HepG2 (cell line): ENCODE data around the gene SPTBN2. TPM values are rescaled to one million over a fixed set of nuclear protein-coding genes. Genes with fewer than 3 reads are reported as not detected.
A peak's percentile ranks its signal among the peaks of the same experiment; 100 is the strongest.

Experiments
- EED ChIP-seq: sonication (generic); formaldehyde crosslinking; IDR thresholded peaks from 2 replicates; pipeline ENCODE4 v1.5.0; 2020; ENCODE audit warnings: mild to moderate bottlenecking, missing genetic modification reagents
- ETV5 ChIP-seq: IDR thresholded peaks from 2 replicates; pipeline ENCODE4 v1.6.1; 2018; ENCODE audit warnings: missing biosample characterization, missing genetic modification reagents, inconsistent platforms, borderline replicate concordance
- MED13 ChIP-seq: sonication (generic); formaldehyde crosslinking; IDR thresholded peaks from 2 replicates; pipeline ENCODE4 v1.5.0; 2020; ENCODE audit warnings: missing genetic modification reagents
- NCOR1 ChIP-seq: fragments of 200-600 bp; sonication (generic); IDR thresholded peaks from 2 replicates; pipeline ENCODE4 v1.7.0; 2017; ENCODE audit warnings: antibody characterized with exemption, low read length, borderline replicate concordance
- PHF5A ChIP-seq: IDR thresholded peaks from one replicate; pipeline ENCODE4 v1.6.1; 2018; ENCODE audit warnings: low read depth, missing genetic modification reagents; ENCODE audit not compliant: unreplicated experiment
- ZNF326 ChIP-seq: sonication (generic); formaldehyde crosslinking; IDR thresholded peaks from 2 replicates; pipeline ENCODE4 v1.4.0; 2020; ENCODE audit warnings: missing genetic modification reagents, borderline replicate concordance
- ZNF563 ChIP-seq: sonication (generic); formaldehyde crosslinking; IDR thresholded peaks from 2 replicates; pipeline ENCODE4 v1.8.0; 2022; ENCODE audit warnings: mild to moderate bottlenecking, moderate library complexity, missing genetic modification reagents
- ZNF773 ChIP-seq: sonication (generic); formaldehyde crosslinking; IDR thresholded peaks from 2 replicates; pipeline ENCODE4 v1.4.0; 2020; ENCODE audit warnings: missing genetic modification reagents, borderline replicate concordance
- ZNF83 ChIP-seq: sonication (generic); formaldehyde crosslinking; IDR thresholded peaks from 2 replicates; pipeline ENCODE4 v1.4.0; 2020; ENCODE audit warnings: missing genetic modification reagents, mild to moderate bottlenecking, borderline replicate concordance
- ZNF878 ChIP-seq: sonication (generic); formaldehyde crosslinking; IDR thresholded peaks from 2 replicates; pipeline ENCODE4 v1.8.1; 2023; ENCODE audit warnings: mild to moderate bottlenecking, missing genetic modification reagents, moderate library complexity
- polyA plus RNA-seq, 8 experiments: library from polyadenylated mRNA; depleted of rRNA in 3 of 8; stranded (reverse) in 7 of 8; unstranded in 1 of 8; fragments of >200 nt; fragmentation: Illumina TruSeq in 4 of 8; extraction: Trizol in 4 of 8; gene quantifications; 2 replicates each; pipeline versions ENCODE4 v1.2.1 to v1.2.3, GENCODE V29; 2011 to 2016; ENCODE audit warnings: low read depth in 4 of 8, missing spikeins in 1 of 8, mixed read lengths in 1 of 8; ENCODE audit not compliant: insufficient read depth in 1 of 8
- total RNA-seq, 5 experiments: library from RNA; depleted of rRNA; stranded (reverse); fragments of >200 nt; fragmentation: Illumina TruSeq; extraction: Trizol; gene quantifications; 2 replicates each; pipeline ENCODE4 v1.2.3, GENCODE V29; 2016; ENCODE audit warnings: low read depth in 1 of 5
- TF ChIP-seq, protein P1 (sequence below): sonication (generic); formaldehyde crosslinking; IDR thresholded peaks from 2 replicates; pipeline ENCODE4 v1.5.0; 2020; ENCODE audit warnings: missing genetic modification reagents, mild to moderate bottlenecking, borderline replicate concordance
- TF ChIP-seq, protein P2 (sequence below): sonication (generic); formaldehyde crosslinking; IDR thresholded peaks from 2 replicates; pipeline ENCODE4 v1.8.0; 2022; ENCODE audit warnings: missing genetic modification reagents, low read depth, mild to moderate bottlenecking, borderline replicate concordance
- TF ChIP-seq, protein P3 (sequence below): sonication (generic); formaldehyde crosslinking; IDR thresholded peaks from 2 replicates; pipeline ENCODE4 v1.5.1; 2020; ENCODE audit warnings: missing genetic modification reagents, mild to moderate bottlenecking, borderline replicate concordance
- TF ChIP-seq, protein P4 (sequence below): sonication (generic); formaldehyde crosslinking; IDR thresholded peaks from 2 replicates; pipeline ENCODE4 v1.9.0; 2021; ENCODE audit warnings: mild to moderate bottlenecking, missing genetic modification reagents

Gene SPTBN2
- total and polyA plus RNA-seq, 2 of the 13 experiments (the other 11 are each of a cell fraction or from before 2014, with no cell fraction given) = 0.65 to 4.0 TPM

DNA sequence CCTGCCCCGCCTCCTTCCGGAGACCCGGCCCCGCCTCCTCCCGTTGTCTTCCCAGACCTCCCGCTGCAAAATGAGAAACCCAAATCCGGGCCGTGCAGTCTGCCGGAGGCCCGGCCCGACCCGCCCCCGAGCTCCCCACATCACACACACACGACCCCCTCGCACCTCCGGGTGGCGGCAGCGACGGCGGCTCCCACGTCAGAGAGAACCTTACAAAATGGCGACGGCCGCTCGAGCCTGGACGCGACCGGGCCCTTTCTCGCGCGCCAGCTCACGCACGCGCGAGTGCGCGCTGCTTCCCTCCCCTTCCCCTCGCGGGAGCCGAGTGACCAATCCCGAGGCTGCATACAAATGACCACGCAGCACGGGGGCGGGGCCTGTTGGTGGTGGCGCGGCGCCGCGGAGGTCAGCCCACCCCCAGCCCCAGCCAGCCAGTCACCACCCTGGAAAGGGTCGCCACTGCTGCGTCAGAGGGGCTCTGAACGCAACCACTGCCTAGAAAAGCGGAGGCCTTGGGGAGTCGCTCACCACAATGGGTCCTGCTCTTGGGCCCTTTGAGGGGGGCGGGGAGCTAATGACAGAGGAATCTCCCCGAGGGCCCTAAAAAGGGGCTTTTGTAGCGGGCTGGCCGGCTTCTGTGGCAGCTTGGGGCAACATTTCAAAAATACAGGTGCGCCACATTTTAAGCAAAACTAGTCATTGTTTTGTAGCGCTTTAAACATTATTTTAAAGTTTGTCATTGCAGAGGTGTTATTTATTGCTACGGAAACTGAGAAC lies 51.2 kb downstream of the SPTBN2 start, which contains the start of gene RBM4B (continued):
- TF ChIP-seq ETV5 (CRISPR knock-in tag) (peak; percentile 37; the same call in 1 of the 2 replicates), ZNF326 (CRISPR knock-in tag) (no peak), MED13 (CRISPR knock-in tag) (peak; percentile 70; the same call in 1 of the 2 replicates), ZNF83 (no peak), PHF5A (CRISPR knock-in tag) (no peak), EED (CRISPR knock-in tag) (peak; percentile 69), ZNF563 (CRISPR knock-in tag) (no peak), NCOR1 (no peak), ZNF773 (CRISPR knock-in tag) (no peak), ZNF878 (no peak; the same call in 1 of the 2 replicates)
- TF ChIP-seq, protein P1, sequence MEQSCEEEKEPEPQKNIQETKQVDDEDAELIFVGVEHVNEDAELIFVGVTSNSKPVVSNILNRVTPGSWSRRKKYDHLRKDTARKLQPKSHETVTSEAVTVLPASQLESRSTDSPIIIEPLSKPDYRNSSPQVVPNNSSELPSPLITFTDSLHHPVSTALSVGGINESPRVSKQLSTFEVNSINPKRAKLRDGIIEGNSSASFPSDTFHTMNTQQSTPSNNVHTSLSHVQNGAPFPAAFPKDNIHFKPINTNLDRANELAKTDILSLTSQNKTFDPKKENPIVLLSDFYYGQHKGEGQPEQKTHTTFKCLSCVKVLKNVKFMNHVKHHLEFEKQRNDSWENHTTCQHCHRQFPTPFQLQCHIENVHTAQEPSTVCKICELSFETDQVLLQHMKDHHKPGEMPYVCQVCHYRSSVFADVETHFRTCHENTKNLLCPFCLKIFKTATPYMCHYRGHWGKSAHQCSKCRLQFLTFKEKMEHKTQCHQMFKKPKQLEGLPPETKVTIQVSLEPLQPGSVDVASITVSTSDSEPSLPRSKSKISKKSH (CRISPR knock-in tag) = peak; percentile 64; the same call in 1 of the 2 replicates
- TF ChIP-seq, protein P2, sequence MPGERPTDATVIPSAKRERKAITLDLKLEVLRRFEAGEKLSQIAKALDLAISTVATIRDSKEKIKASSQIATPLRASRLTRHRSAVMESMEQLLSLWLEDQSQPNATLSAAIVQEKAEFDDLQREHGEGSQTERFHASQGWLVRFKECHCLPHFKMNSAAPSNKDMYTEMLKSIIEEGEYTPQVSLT (CRISPR knock-in tag) = no peak
- TF ChIP-seq, protein P3, sequence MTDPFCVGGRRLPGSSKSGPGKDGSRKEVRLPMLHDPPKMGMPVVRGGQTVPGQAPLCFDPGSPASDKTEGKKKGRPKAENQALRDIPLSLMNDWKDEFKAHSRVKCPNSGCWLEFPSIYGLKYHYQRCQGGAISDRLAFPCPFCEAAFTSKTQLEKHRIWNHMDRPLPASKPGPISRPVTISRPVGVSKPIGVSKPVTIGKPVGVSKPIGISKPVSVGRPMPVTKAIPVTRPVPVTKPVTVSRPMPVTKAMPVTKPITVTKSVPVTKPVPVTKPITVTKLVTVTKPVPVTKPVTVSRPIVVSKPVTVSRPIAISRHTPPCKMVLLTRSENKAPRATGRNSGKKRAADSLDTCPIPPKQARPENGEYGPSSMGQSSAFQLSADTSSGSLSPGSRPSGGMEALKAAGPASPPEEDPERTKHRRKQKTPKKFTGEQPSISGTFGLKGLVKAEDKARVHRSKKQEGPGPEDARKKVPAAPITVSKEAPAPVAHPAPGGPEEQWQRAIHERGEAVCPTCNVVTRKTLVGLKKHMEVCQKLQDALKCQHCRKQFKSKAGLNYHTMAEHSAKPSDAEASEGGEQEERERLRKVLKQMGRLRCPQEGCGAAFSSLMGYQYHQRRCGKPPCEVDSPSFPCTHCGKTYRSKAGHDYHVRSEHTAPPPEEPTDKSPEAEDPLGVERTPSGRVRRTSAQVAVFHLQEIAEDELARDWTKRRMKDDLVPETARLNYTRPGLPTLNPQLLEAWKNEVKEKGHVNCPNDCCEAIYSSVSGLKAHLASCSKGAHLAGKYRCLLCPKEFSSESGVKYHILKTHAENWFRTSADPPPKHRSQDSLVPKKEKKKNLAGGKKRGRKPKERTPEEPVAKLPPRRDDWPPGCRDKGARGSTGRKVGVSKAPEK (CRISPR knock-in tag) = no peak
- TF ChIP-seq, protein P4, sequence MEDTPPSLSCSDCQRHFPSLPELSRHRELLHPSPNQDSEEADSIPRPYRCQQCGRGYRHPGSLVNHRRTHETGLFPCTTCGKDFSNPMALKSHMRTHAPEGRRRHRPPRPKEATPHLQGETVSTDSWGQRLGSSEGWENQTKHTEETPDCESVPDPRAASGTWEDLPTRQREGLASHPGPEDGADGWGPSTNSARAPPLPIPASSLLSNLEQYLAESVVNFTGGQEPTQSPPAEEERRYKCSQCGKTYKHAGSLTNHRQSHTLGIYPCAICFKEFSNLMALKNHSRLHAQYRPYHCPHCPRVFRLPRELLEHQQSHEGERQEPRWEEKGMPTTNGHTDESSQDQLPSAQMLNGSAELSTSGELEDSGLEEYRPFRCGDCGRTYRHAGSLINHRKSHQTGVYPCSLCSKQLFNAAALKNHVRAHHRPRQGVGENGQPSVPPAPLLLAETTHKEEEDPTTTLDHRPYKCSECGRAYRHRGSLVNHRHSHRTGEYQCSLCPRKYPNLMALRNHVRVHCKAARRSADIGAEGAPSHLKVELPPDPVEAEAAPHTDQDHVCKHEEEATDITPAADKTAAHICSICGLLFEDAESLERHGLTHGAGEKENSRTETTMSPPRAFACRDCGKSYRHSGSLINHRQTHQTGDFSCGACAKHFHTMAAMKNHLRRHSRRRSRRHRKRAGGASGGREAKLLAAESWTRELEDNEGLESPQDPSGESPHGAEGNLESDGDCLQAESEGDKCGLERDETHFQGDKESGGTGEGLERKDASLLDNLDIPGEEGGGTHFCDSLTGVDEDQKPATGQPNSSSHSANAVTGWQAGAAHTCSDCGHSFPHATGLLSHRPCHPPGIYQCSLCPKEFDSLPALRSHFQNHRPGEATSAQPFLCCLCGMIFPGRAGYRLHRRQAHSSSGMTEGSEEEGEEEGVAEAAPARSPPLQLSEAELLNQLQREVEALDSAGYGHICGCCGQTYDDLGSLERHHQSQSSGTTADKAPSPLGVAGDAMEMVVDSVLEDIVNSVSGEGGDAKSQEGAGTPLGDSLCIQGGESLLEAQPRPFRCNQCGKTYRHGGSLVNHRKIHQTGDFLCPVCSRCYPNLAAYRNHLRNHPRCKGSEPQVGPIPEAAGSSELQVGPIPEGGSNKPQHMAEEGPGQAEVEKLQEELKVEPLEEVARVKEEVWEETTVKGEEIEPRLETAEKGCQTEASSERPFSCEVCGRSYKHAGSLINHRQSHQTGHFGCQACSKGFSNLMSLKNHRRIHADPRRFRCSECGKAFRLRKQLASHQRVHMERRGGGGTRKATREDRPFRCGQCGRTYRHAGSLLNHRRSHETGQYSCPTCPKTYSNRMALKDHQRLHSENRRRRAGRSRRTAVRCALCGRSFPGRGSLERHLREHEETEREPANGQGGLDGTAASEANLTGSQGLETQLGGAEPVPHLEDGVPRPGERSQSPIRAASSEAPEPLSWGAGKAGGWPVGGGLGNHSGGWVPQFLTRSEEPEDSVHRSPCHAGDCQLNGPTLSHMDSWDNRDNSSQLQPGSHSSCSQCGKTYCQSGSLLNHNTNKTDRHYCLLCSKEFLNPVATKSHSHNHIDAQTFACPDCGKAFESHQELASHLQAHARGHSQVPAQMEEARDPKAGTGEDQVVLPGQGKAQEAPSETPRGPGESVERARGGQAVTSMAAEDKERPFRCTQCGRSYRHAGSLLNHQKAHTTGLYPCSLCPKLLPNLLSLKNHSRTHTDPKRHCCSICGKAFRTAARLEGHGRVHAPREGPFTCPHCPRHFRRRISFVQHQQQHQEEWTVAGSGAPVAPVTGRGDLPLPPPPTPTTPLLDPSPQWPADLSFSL (CRISPR knock-in tag) = no peak
